Hypothalamus (tissue), 51 donors: Measurements from ENCODE around the gene ZNF148.

ENCODE experiments used
- DNase-seq, 51 donors: peaks; one replicate each; lab custom pipeline; 2025; lab: John Stamatoyannopoulos, UW

The ZNF148 gene

GRCh38 chr3:125337506-125337905 is 37.6 kb downstream of the ZNF148 start:
- DNase-seq = no peak

DNA sequence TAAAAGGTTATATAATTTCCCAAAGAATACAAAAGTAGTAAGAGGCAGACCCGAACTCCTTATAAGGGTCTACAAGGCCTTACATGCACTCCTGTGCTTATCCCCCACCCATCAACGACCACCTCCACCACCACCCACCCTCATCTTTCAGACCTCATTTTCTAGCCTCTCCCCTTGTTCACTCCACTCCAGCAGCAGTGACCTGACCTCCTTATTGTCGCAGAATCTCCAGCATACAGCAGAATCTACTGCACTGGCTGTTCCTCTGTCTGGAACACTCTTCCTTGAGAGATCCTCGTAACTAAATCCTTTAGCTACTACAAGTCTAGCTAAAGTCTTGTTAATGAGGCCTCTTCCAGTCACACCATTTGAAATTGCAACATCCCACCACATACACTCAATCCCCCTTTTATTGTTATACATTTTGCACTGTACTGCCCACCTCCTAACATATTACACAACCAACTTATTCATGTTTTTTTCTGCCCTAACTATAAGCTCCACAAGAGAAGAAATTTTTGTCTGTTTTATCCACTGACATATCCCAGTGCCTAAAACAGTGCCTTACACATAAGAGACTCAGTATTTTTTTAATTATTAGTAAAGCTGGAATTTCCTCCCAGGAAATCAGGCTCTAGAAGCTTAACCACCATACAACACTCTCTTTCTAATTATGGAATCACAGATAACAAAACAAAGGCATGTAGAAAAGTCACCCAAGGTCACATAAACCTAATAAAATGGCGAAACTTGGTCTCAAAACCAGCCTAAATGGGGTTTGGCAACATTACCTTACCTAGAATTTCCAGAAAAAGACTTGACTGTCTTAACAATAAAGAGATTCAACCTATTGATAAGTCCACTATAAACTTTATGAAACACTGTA is 40.2 kb downstream of the ZNF148 start:
- DNase-seq = no peak

- DNase-seq = no peak
Measured at GRCh38 chr3:125332504-125332903, 42.6 kb downstream of the ZNF148 start.

- DNase-seq = no peak
Measured at GRCh38 chr3:125331243-125331642, 43.9 kb downstream of the ZNF148 start.

- no peak for DNase-seq
Measured at GRCh38 chr3:125326957-125327356, 48.2 kb downstream of the ZNF148 start.

GRCh38 chr3:125325746-125326145 is 49.4 kb downstream of the ZNF148 start:
- DNase-seq = no peak

GRCh38 chr3:125324341-125324740 is 50.8 kb downstream of the ZNF148 start:
- no peak for DNase-seq

DNA sequence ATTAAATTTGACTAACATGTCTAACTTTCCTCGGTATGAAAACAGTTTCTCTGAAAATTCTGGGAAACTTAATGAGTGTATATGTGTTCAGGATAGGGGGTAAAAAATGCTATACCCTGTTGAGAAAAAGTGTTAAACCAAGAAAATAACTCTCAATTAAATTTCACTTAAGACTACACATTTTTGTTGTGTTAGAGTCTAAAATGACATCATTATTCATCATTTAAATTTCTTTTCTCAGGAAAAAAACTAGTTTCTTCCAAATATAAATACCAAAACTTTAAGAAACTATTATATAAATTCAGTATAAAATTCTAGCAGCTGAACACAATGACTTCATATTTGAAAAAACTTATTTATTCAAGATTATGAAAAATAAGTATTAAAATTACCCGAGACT is 52.2 kb downstream of the ZNF148 start:
- DNase-seq = no peak

GRCh38 chr3:125322166-125322565 is 53.0 kb downstream of the ZNF148 start:
- no peak for DNase-seq

DNA sequence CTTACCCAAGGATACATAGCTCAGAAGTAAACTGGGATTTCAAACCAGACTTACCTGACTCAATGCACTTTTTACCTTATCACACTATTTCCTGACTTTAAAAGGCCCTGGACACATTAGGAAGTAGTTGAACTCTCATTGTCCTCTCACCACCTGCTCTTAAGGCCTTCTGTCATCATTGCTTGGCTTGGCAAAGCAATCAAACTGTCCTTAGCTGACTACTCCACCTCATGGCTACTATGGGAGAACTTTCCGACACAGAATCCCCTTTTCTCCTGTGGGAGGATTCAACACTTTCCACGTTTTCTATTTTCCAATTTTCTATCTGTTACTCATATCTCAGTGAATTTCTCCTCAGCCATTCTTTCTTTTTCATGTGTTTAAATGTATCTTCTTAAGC is 55.4 kb downstream of the ZNF148 start:
- DNase-seq = no peak

- no peak for DNase-seq
Measured at GRCh38 chr3:125318871-125319270, 56.3 kb downstream of the ZNF148 start.

GRCh38 chr3:125318167-125318865 is 56.8 kb downstream of the ZNF148 start:
- no peak for DNase-seq

- no peak for DNase-seq
Measured at GRCh38 chr3:125317761-125318160, 57.4 kb downstream of the ZNF148 start.

DNA sequence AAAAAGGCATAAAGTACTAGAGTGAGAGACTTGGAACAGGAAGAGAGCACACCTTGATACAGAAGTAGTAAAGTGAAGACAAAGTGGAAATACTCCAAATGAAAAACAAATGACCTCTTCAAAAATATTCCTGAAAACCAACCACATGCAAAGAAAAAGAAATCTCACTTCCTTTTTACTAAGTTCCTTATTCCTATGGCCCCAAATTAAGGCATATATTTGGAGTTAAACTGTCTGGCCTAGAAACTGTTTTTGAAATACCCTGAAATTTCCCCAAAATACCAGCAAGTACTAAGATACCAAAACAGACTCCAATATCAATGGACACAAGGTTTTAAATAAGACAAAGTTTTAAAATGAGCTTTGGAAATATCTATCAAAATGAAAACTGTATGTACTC is 58.2 kb downstream of the ZNF148 start:
- DNase-seq = no peak

- DNase-seq = no peak
Measured at GRCh38 chr3:125316246-125316645, 58.9 kb downstream of the ZNF148 start.

- no peak for DNase-seq
Measured at GRCh38 chr3:125313060-125313635, 62.0 kb downstream of the ZNF148 start.

DNA sequence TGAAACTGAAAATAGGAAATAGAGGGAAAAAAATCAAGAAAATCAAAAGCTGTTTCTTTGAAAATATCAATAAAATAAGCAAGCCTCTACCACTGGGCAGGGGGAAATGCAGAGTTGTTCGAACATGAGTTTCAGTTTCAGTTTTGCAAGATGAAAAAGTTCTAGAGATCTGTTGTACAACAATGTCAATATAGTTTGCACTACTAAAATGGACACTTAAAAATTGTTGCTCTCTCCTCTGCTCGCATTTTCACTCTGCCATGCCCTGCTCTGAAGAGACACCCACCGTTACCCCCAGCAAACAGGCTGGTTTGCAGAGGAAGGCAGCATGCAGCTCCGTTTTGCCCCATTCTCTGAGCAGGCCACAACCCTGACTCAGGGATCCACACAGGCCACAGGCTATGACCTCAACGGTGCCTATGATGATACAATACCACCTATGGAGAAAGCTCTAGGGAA is 64.5 kb downstream of the ZNF148 start:
- peak in 1 of 51 donors; percentile 3 for DNase-seq

DNA sequence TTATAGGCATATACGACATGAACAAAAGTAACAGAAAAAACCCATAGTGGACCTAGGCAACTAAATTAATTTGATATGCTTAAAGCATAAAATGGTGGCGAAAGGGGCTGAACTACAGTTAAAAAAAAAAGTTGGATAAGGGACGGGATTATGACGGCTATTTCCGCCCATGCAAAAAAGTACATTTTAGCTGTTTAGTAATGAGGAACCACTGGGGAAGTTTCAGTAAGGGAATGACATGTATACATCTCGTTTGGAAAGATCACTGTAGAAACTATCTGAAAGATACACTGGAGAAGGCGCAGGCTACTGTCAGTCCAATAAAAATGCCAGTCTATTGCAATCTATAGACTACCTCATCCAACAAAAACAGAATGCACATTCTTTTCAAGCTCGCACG is 65.6 kb downstream of the ZNF148 start:
- no peak for DNase-seq

DNA sequence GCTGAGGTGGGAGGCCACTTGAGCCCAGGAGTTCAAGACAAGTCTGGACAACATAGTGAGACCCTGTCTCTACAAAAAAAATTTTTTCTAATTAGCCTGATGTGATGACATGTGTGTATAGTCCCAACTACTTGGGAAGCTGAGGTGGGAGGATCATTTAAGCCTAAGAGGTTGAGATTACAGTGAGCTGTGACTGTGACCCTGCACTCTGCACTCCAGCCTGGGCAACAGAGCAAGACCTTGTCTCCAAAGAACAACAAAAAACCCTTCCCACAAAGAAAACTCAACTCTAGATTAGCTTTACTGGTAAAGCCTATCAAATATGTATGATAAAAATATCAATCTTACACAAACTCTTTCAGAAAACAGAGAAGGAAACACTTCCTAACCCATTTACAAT is 68.5 kb downstream of the ZNF148 start:
- DNase-seq = no peak

DNA sequence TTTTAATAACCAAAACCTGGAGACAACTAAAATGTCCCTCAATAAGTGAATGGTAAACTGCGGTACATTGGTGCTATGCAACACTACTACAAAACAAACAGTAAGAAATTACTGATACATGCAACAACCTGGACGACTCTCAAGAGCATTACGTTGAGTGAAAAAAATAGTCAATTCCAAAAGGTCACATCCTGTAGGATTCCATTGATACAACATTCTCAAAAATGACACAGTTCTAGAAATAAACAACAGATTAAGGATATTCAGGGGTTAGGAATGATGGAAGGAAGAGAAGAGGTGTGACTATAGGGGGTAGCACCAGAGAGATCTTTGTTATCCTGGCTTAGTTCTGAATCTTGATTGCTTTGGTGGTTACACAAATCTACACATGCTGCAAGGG is 72.2 kb downstream of the ZNF148 start:
- no peak for DNase-seq

DNA sequence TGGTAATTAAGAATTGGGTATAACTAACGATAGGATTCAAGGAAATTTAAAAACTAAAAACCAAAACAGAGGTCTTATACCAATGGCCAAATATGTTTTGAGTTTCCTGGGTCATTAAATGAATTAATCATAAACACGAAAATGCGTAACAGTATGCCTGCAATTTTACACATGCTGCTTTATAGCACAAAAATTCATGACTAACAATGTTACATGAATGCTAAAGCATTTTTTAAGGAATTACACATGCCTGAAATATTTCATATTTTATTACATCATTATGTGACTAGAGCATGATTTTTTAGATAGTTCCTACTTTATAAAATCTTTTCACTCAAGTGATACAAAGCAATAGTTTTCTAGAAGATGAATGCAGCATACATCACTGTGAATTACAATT is 74.7 kb downstream of the ZNF148 start:
- DNase-seq = no peak

- DNase-seq = no peak
Measured at GRCh38 chr3:125294411-125294810, 80.7 kb downstream of the ZNF148 start.
